MG63 (cell line): ENCODE measurements around the gene KCTD21. TPM values are rescaled to one million over a fixed set of nuclear protein-coding genes. Genes with fewer than 3 reads are reported as not detected.

Source experiments
- DNase-seq: peaks from one replicate; pipeline ENCODE4 v3.0.0-alpha.2; 2020
- H3K27me3 ChIP-seq: fragments of 250-450 bp; sonication (Bioruptor Pico); 2 replicates; pipeline ENCODE4 v1.5.1; 2020; ENCODE audit warnings: mild to moderate bottlenecking, moderate library complexity
- H3K36me3 ChIP-seq: fragments of 250-450 bp; sonication (Bioruptor Pico); 2 replicates; pipeline ENCODE4 v1.5.1; 2020; ENCODE audit warnings: mild to moderate bottlenecking, moderate library complexity
- H3K4me3 ChIP-seq: fragments of 250-450 bp; sonication (Bioruptor Pico); 2 replicates; pipeline ENCODE4 v1.5.1; 2020; ENCODE audit warnings: mild to moderate bottlenecking, moderate library complexity
- H3K9me3 ChIP-seq: fragments of 250-450 bp; sonication (Bioruptor Pico); 2 replicates; pipeline ENCODE4 v1.5.1; 2020; ENCODE audit warnings: mild to moderate bottlenecking, moderate library complexity
- total RNA-seq: library from RNA; depleted of rRNA; stranded (reverse); fragments of >200 nt; shearing (Covaris generic); gene quantifications from 2 replicates; pipeline ENCODE4 v1.2.3, GENCODE V29; 2014; ENCODE audit warnings: low replicate concordance; rRNA removed

Gene KCTD21
- total RNA-seq, 1 experiment from 2014 or later: 4.3 TPM

DNA sequence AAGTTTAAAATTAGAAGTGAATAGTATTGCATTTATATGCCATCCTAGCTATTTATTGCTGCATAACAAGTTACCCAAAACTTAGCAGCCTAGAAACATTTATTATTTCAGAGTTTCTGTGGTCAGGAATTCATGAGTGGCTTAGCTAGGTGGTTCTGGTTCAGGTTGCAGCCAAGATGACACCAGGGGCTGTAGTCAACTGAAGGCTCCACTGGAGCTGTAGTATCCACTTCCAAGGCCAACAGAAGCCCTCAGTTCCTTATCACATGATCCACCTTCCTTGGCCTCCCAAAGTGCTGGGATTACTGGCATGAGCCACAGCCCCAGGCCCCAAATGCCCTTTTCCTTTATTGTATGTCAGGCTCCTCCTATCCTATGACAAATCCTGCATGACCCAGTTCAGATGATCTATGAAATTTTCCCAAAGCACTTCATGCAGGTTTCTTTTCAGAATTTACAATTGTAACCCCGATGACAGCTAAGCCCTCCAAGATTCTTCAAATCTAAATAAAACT, 42.9 kb downstream of the KCTD21 start:
- H3K9me3 ChIP-seq: no peaks in the 10 kb centered on the region
- DNase-seq: no peak
- H3K4me3 ChIP-seq: no peak overlapping the region
- H3K36me3 ChIP-seq: no peaks in the 10 kb centered on the region
- no peaks in the 10 kb centered on the region for H3K27me3 ChIP-seq

DNA sequence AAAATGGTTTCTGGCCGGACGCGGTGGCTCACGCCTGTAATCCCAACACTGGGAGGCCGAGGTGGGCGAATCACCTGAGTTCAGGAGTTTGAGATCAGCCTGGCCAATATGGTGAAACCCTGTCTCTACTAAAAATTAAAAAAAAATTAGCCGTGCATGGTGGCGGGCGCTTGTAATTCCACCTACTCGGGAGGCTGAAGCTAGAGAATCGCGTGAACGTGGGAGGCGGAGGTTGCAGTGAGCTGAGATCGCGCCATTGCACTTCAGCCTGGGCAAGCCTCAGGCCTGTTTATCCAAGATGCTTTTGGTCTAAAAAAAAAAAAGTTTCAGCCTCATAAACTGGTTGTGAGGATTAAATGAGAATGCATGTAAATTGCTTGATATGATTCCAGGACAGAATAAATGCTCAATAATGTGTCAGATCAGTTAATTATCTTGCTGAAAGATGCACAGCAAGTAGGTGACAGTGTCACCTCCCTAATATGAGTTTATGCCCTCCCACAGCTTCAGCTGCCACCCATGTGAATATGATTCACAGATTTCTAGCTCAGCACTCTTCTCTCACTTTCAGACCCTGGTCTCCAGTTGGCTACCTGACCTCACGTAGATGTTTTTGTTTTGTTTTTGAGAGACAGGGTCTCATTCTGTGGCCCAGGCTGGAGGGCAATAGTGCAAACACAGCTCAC, 47.9 kb downstream of the KCTD21 start:
- no peak for DNase-seq
- peaks cover 9% of the 10 kb centered on the region for H3K36me3 ChIP-seq
- no peaks in the 10 kb centered on the region for H3K9me3 ChIP-seq
- H3K4me3 ChIP-seq: peak overlapping the region; percentile 95
- H3K27me3 ChIP-seq: no peaks in the 10 kb centered on the region

DNA sequence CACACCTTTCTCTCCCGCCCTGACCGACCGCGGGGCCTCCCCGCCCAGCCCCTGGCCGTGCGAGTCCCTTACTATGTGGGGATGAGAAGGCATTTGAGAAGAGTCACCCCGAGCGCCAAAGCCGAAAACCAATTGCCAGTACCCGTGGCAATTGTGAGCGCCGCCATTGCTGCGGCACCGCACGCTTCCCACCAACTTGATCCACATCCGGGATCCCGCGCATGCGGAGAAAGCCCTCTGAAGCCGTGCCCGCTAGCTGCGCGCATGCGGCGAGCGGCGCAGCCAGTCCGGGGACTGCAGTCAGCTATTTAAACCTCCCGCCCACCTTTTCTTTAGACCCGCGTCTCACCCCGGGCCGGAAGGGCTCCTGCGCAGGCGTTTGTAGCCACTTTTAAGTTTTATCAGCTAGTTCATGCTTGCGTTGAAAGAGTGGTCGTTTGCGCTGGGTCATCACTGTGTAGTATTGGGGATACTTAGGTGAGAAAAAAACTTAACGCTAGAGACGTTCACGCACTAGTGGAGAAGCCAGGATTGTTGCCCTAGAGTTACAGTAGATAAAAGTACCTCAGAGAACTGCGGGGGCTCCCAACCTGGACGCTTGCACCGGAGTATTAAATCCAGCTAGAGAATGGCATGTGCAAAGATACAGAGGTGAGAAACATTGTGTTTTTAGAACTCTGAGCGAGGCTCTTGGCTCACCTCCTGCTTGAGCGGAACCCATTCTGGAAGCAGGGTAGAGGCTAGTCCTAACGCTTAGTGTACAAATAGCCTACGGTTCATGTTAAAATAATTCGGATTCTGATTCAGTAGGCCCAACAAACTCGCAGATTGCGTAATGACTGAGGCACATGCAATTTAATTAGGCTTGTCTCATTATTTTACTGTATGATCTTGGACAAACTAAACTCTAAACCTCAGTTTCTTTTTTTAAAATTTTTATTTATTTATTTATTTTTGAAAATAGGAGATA, 48.7 kb downstream of the KCTD21 start, which contains the start of gene ALG8:
Gene ALG8 (minus strand): TSS at position 205 of the 970 bp plus-strand sequence. CDS start 38 bp downstream, at position 167.
- Histone ChIP-seq H3K36me3 (peaks cover 14% of the 10 kb centered on the region), H3K9me3 (no peaks in the 10 kb centered on the region), H3K4me3 (peak within 1 kb of the TSS; percentile 95), H3K27me3 (no peaks in the 10 kb centered on the region)
- DNase-seq: peak; percentile 94

DNA sequence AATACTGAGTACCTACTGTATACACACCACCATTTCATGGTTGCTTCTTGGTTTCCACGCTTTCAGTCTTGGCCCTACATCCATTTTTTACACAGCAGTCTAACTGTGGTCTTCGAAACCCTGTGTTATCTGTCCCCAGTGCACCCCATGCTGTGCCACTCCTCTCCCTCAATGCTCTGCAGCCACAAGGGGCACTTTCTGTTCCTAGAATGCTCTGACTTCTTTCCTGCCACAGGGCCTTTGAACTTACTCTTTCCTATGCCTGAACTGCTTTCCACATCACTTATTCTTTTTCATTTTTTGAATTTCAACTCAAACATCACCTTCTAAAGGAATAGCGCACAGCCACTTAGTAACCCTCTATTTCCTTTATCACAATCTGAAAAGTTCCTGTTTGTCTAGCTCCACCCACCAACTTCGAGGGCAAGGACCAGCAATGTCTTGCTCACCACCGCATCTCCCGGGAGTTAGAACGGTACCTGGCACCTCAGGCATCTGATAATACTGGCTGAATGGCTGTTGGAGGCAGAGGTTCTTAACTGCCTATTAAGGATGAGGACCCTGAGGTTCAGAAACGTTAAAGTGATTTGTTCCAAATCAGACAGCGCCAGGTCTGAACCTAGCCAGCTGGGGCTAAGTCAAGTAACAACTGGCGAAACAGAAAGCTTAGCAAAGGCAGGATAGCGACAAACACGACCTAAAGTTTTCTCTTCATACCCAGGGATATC, 49.6 kb downstream of the KCTD21 start:
- no peaks in the 10 kb centered on the region for H3K27me3 ChIP-seq
- no peaks in the 10 kb centered on the region for H3K9me3 ChIP-seq
- peak; percentile 12 for DNase-seq
- peak overlapping the region; percentile 95 for H3K4me3 ChIP-seq
- peaks cover 16% of the 10 kb centered on the region for H3K36me3 ChIP-seq

DNA sequence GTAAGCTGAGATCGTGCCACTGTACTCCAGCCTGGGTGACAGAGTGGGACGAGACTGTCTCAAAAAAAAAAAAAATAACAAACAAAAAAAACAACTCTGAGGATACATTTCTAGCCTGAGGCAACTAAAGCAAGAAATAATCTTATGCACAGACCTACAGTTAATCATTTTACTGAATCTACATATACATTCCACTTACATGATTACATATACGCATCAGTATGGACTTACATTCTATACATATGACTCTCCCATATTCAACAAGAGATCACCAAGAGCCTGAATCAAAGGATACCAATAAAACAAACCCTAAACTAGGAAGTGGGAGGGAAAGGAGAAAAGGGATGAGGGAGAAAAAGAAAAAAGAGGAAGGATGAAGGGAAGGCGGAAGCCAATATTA, 50.1 kb downstream of the KCTD21 start:
- Histone ChIP-seq H3K27me3 (no peaks in the 10 kb centered on the region), H3K4me3 (peak overlapping the region; percentile 95), H3K9me3 (no peaks in the 10 kb centered on the region), H3K36me3 (peaks cover 16% of the 10 kb centered on the region)
- no peak for DNase-seq

DNA sequence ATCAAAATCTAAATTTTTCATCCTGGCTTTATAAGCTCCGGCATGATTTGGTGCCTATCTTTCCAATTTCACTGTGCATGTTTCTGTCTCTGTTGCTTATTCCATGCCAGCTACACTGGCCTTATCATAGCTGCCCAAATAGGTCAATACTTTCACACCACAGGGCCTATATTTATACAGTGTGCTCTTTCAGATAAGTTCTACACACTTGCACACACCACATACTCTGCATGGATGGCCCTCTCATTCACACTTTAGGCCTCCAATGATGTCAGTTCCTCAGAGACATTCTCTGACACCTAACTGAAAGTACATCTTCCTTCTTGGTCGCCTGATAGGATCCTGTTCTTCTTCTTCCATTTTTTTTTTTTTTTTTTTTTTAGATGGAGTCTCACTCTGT, 56.0 kb downstream of the KCTD21 start:
- H3K9me3 ChIP-seq: no peaks in the 10 kb centered on the region
- no peak overlapping the region for H3K4me3 ChIP-seq
- DNase-seq: no peak
- H3K27me3 ChIP-seq: no peaks in the 10 kb centered on the region
- peaks cover 16% of the 10 kb centered on the region for H3K36me3 ChIP-seq

DNA sequence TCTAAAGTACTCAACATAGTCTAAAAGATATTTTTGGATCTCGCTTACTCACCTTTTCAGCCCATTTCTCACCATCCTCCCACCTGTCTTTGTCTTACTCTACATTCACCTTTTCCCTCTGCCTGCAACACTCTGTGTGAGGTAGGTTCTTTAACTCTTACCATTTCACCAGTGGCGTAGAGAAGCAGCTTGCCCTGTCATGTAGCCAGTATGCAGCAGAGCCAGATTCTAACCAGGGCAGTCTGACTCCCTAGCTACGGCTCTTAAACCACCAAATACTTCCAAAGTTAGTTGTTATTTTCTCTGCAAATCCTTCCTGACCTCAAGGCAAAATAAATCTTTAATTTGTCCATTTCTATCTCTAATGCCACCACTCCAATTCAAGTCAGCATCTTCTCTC, 56.5 kb downstream of the KCTD21 start:
- Histone ChIP-seq H3K36me3 (peaks cover 11% of the 10 kb centered on the region), H3K4me3 (no peak overlapping the region), H3K27me3 (no peaks in the 10 kb centered on the region), H3K9me3 (no peaks in the 10 kb centered on the region)
- no peak for DNase-seq

DNA sequence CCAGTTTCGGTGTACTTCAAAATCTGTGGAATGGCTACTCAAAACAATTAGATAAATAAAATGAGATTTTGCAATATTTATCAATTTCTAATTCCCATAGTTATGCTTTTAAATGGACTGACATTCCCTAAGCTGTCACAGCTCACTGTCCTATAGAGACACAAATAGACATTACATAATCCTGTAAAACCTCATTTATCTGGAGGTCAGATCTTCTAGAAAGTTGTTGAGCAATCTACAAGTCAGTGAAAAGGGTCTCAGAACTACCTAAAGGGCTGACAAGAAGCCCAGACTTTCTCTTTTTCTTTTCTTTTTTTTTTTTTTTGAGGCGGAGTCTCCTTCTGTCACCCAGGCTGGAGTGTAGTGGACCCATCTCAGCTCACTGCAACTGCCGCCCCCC, 61.0 kb downstream of the KCTD21 start:
- H3K4me3 ChIP-seq: no peak overlapping the region
- peaks cover 9% of the 10 kb centered on the region for H3K36me3 ChIP-seq
- H3K9me3 ChIP-seq: no peaks in the 10 kb centered on the region
- no peaks in the 10 kb centered on the region for H3K27me3 ChIP-seq
- no peak for DNase-seq

Other genes with a start within 250 kb of the KCTD21 start
- 11.0 and 11.3 TPM in 2 replicates for gene INTS4, start 194.0 kb downstream of the KCTD21 start, total RNA-seq
- gene KCTD14, start 165.3 kb downstream of the KCTD21 start, total RNA-seq: 5.8 and 12.8 TPM in 2 replicates
- gene THRSP, start 124.8 kb downstream of the KCTD21 start, total RNA-seq: 0.63 TPM in 1 of 2 replicates, not detected in the other
- 77.7 and 95.3 TPM in 2 replicates for gene NDUFC2, start 108.8 kb downstream of the KCTD21 start, total RNA-seq
- 33.6 and 110 TPM in 2 replicates for gene ALG8, start 49.0 kb downstream of the KCTD21 start, total RNA-seq
- 3.9 and 4.5 TPM in 2 replicates for gene USP35, start 293 bp upstream of the KCTD21 start, total RNA-seq
- gene GAB2, start 229.2 kb upstream of the KCTD21 start, total RNA-seq: under 0.01 and 0.54 TPM in 2 replicates